HG02973 (cell line): ENCODE results near the gene ZNHIT3.
A peak's percentile ranks its signal among the peaks of the same experiment; 100 is the strongest.
"Not testable (repeated sequence)": the region's sequence is repeated elsewhere in the genome, so short reads cannot be mapped to it uniquely, and the experiment has no call there.

Source experiments
- ATAC-seq: cut with Tn5 transposase; IDR thresholded peaks from one replicate; pipeline ENCODE4 v1.9.1; 2021; ENCODE audit warnings: moderate library complexity; ENCODE audit not compliant: unreplicated experiment

The ZNHIT3 gene

GRCh38 chr17:36486204-36487194 is at the start of gene ZNHIT3:
Gene ZNHIT3 (plus strand): TSS chr17:36486681. CDS start chr17:36486700, 19 bp downstream.
- peak; percentile 88 for ATAC-seq

GRCh38 chr17:36441792-36442191 is 44.7 kb upstream of the ZNHIT3 start:
- not testable (repeated sequence) for ATAC-seq

- ATAC-seq = no peak
These were observed 42.7 kb upstream of the ZNHIT3 start for GRCh38 chr17:36443777-36444176.

DNA sequence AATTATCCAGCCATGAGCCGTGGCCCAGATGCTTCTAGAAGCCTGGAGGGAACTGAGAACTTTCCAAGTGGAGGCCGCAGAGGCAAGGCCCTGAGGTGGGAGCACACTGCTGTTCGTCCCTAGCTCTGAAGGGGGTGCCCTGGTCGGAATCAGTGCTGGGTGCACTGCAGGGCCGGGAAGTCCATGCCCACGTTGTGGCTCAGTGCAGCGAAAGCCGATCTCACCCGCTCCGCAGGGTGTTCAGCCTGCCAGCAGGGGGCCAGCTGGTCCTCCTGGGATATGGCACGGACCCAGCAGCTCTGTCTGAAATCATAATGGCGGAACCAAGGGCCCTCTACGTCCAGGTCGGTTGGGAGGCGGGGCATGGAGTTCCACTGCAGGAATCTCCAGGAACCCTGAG is 36.5 kb upstream of the ZNHIT3 start:
- not testable (repeated sequence) for ATAC-seq

DNA sequence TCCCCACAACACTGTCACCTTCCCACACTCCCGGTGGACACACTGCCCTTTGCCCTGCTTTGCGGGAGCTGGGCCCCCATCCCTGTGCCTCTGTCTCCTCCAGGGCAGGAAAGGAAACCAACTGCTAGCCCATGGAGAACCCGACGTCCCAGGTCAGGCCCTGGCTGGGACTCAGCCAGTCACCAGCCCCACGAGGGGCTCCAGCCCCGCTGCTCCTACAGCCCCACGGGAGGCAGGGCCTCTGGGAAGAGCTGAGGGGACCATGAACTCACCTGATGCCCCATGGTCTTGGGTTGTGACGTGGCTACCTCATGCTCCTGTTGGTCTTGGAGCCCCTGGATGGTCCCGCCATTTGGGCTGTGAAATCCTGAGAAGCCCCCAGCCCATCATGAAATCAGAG is 33.6 kb upstream of the ZNHIT3 start:
- not testable (repeated sequence) for ATAC-seq

GRCh38 chr17:36457701-36458100 is 28.8 kb upstream of the ZNHIT3 start:
- not testable (repeated sequence) for ATAC-seq

GRCh38 chr17:36459045-36459444 is 27.4 kb upstream of the ZNHIT3 start:
- ATAC-seq = no peak

DNA sequence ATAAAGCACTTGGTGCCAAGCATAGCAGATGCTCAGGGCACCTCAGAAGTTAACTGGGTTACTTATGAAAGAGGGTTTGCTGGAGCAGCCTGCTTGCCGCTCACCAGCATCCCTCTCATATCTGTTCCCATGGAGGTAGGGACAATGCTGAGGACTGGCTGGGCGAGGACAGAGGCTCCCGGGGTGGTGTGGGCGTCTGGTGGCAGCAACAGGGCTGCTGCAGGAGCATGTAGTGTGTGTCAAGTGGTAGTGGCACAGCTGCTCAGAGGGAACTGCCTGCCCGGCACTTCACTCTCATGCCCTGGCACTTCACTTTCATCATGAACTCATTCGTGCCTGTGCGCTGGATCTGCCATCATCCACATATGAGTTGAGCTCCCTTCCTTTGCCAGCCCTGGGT is 26.9 kb upstream of the ZNHIT3 start:
- ATAC-seq = no peak

DNA sequence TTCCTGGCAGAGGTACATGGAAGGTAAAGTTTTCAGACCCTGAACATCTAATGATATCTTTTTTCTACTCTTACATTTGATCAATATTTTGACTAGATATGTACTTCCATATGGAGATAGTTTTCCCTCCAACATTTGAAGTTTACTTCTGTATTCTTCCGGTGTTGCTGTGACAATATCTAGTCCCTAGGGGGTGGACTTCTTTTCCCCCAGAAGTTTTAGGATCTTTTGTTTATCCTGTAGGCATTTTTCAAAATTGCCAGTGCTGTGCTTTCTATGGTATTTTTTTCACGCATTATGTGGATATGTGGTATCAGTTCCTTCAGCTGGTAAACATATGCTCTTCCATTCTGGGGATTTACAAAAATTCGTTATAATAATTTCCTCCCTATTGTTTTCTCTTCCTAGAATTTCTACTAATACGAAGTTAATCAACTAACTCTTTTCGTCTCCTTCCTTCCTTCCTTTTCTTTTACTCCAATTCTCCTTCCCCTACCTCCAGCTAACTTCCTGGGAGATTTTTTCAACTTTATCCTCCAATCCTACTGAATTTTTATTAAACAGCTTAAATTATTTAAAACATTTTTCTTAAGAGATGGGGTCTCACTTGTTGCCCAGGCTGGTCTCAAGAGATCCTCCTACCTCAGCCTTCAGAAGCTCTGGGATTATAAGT is 26.1 kb upstream of the ZNHIT3 start:
- no peak for ATAC-seq

GRCh38 chr17:36461330-36462110 is 25.0 kb upstream of the ZNHIT3 start:
- ATAC-seq = no peak

GRCh38 chr17:36463916-36464764 is 22.3 kb upstream of the ZNHIT3 start:
- ATAC-seq = no peak

- no peak for ATAC-seq
These were observed 21.8 kb upstream of the ZNHIT3 start for GRCh38 chr17:36464765-36465088.

- ATAC-seq = no peak
These were observed 17.4 kb upstream of the ZNHIT3 start for GRCh38 chr17:36468903-36469635.

GRCh38 chr17:36469733-36470132 is 16.7 kb upstream of the ZNHIT3 start:
- ATAC-seq = no peak

GRCh38 chr17:36470499-36470898 is 16.0 kb upstream of the ZNHIT3 start:
- ATAC-seq = no peak

DNA sequence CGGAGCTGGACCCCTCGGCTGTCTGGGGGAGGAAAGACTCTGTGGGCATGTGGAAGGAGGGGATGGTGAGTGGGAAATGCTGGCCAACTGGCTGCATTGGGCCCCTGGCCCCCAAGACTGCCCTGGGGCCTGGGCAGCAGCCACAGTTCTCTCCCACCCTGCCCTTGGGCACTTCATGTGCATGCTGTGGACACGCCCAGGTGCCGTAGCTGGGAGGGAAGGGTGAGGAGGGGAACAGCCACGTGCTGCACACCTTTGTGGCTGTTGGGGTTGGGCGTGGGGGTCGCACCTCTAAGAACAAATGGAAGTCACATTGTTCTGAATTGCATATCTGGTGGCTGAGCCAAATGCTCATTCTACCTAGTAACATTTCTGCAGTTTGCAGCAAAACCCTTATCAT is 11.9 kb upstream of the ZNHIT3 start:
- no peak for ATAC-seq

DNA sequence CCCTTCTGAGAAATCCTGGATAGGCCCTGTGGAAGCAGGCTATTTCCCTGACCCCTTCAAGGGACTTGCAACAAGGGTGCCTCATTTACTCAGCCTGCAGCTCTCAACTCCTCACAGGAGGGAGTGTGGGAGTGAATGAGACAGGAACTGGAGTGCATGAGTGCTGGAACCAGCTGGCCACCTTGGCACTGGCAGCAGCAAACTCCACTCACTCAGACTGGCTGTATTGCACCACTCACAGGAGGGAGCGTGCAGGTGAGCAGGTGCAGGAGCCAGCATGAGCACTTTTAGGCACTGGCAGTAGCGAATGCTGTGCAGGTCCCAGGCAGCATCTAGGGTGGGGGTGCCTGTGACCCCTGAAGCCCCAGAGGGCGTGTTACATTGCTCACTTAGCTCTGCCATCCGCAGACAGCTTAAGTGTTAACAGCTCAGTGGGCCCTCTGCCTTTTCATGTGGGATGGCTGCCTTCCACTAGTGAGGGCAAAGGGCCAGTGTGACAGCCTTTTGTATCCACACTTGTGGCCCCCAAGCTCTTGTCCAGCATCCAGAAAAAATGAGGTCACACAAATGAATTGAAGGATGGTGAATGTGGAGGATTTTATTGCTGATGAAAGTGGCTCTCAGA is 11.0 kb upstream of the ZNHIT3 start:
- no peak for ATAC-seq

GRCh38 chr17:36481829-36482228 is 4.7 kb upstream of the ZNHIT3 start:
- no peak for ATAC-seq
